Activated naive CD8-positive, alpha-beta T cell treated with anti-CD3 and anti-CD28 coated beads, Interleukin-2, amount 50 U/mL, for 24 hours (primary cell): Measurements from ENCODE around the gene LMO7.

ENCODE experiments used
- ATAC-seq: fragments of 150-1000 bp; cut with Tn5 transposase; one replicate; pipeline ENCODE4 v1.10.0; 2021
- DNase-seq: peaks from one replicate; pipeline ENCODE4 v3.0.0; 2021
- H3K27ac Mint-ChIP-seq: one replicate; pipeline ENCODE4 v1.8.0; 2021; ENCODE audit warnings: mild to moderate bottlenecking, mixed read lengths
- H3K27me3 Mint-ChIP-seq: one replicate; pipeline ENCODE4 v1.8.0; 2021; ENCODE audit warnings: mixed read lengths
- H3K36me3 Mint-ChIP-seq: one replicate; pipeline ENCODE4 v1.8.0; 2021; ENCODE audit warnings: low read depth, mixed read lengths
- H3K4me1 Mint-ChIP-seq: one replicate; pipeline ENCODE4 v1.8.0; 2021; ENCODE audit warnings: mixed read lengths
- H3K4me3 Mint-ChIP-seq: one replicate; pipeline ENCODE4 v1.8.0; 2021; ENCODE audit warnings: mild to moderate bottlenecking, moderate library complexity, mixed read lengths
- H3K9me3 Mint-ChIP-seq: one replicate; pipeline ENCODE4 v1.8.0; 2021; ENCODE audit warnings: mixed read lengths

Gene LMO7

GRCh38 chr13:75876142-75877050 is 240.3 kb downstream of the LMO7 start:
- no peak overlapping the region for H3K27ac Mint-ChIP-seq
- ATAC-seq, result peak; percentile 75
- H3K4me3 Mint-ChIP-seq, result no peak overlapping the region

DNA sequence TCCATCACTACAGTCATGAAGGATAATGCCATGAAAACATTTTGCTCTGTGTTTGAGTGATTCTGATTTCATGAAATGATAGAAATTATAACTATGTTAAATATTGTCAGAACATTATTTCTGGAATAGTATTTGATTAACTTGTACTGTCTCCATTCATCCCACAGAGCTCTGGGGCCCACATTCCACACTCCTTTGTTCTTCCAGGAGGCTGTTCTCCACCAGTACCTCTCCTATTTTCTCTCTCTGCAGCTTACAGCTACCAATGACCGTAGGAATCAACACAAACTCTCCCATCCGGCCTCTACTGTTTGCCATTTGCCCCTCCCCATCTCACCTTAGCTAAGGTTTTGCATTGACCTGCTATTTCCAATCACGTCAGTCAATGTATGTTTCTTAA is 240.9 kb downstream of the LMO7 start:
- ATAC-seq, result no peak
- Mint-ChIP-seq H3K9me3 (no peaks in the 10 kb centered on the region), H3K4me1 (peaks cover 2% of the 10 kb centered on the region)

More at GRCh38 chr13:75876142-75877050, 240.3 kb downstream of the LMO7 start:
- Mint-ChIP-seq H3K27me3 (peaks cover 4% of the 10 kb centered on the region), H3K36me3 (no peaks in the 10 kb centered on the region), H3K4me1 (peaks cover 2% of the 10 kb centered on the region), H3K9me3 (no peaks in the 10 kb centered on the region)
- peak; percentile 42 for DNase-seq

GRCh38 chr13:75879656-75880055 is 243.5 kb downstream of the LMO7 start:
- H3K4me3 Mint-ChIP-seq, result no peak overlapping the region
- H3K36me3 Mint-ChIP-seq, result no peaks in the 10 kb centered on the region
- DNase-seq, result no peak
- H3K27me3 Mint-ChIP-seq, result peaks cover 4% of the 10 kb centered on the region
- no peaks in the 10 kb centered on the region for H3K9me3 Mint-ChIP-seq
- no peak for ATAC-seq
- no peak overlapping the region for H3K27ac Mint-ChIP-seq
- H3K4me1 Mint-ChIP-seq, result peaks cover 2% of the 10 kb centered on the region

More for the DNA sequence above, 240.9 kb downstream of the LMO7 start:
- no peak for DNase-seq
- Mint-ChIP-seq H3K27ac (no peak overlapping the region), H3K4me3 (no peak overlapping the region), H3K36me3 (no peaks in the 10 kb centered on the region), H3K27me3 (peaks cover 4% of the 10 kb centered on the region)

DNA sequence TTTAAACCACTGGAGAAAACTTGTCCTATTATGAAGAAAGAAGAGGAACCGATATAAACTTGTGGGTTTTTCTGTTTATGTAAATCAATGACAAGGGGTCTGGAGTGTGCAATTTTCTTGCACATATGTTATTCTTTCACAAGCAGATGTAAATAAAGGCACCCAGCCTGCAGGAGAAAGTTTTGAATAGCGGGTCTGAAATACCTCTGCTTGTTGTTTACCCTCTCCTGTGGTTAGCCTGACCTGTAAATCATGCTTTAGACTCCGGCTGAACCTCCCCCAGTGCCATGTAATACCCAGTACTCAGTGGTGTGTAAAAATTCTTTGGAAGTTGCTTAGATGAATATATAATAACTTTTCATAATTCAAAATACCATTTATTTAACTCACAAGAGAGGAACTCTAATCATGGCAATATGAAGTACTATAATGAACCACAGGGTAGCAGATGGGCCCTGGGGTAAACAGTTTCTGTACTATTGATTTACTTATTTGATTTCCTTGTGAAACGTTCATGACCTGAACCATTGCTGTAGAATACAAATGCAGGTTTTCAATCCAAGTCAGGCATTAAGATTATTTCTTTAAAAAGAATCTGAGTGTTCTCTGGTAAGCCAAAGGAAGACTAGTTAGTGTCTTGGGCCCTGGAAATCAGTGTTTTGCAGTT is 245.1 kb downstream of the LMO7 start:
- Mint-ChIP-seq H3K4me3 (no peak overlapping the region), H3K27ac (no peak overlapping the region), H3K9me3 (no peaks in the 10 kb centered on the region), H3K4me1 (peaks cover 1% of the 10 kb centered on the region), H3K36me3 (no peaks in the 10 kb centered on the region), H3K27me3 (no peaks in the 10 kb centered on the region)
- ATAC-seq (no peak), DNase-seq (no peak)

DNA sequence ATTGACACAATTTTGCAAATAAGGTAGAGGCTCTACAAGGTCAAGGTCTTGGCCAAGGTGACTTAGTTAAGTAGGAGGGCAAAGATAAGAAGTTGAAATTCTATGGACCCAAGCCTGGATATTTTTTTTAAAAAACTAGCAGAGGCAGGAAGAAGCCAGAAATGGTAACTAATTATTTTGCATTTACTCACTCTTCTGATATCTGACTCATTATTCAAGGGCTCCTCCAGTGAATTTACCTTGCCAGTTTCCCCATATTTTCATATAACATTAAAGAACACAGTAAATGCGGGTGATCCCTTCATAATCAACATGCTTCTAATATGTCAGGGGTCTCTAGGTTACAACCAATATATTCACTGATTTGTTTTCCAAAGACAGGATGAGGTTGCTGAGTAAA is 246.1 kb downstream of the LMO7 start:
- H3K4me3 Mint-ChIP-seq, result no peak overlapping the region
- no peaks in the 10 kb centered on the region for H3K36me3 Mint-ChIP-seq
- DNase-seq (no peak), ATAC-seq (no peak)
- H3K4me1 Mint-ChIP-seq, result no peaks in the 10 kb centered on the region
- no peaks in the 10 kb centered on the region for H3K27me3 Mint-ChIP-seq
- H3K27ac Mint-ChIP-seq, result no peak overlapping the region
- no peaks in the 10 kb centered on the region for H3K9me3 Mint-ChIP-seq

GRCh38 chr13:75889427-75889826 is 253.3 kb downstream of the LMO7 start:
- H3K27ac Mint-ChIP-seq, result no peak overlapping the region
- no peak overlapping the region for H3K4me3 Mint-ChIP-seq
- no peaks in the 10 kb centered on the region for H3K9me3 Mint-ChIP-seq
- ATAC-seq (no peak), DNase-seq (no peak)
- H3K27me3 Mint-ChIP-seq, result peaks cover 4% of the 10 kb centered on the region
- H3K4me1 Mint-ChIP-seq, result no peaks in the 10 kb centered on the region
- no peaks in the 10 kb centered on the region for H3K36me3 Mint-ChIP-seq

DNA sequence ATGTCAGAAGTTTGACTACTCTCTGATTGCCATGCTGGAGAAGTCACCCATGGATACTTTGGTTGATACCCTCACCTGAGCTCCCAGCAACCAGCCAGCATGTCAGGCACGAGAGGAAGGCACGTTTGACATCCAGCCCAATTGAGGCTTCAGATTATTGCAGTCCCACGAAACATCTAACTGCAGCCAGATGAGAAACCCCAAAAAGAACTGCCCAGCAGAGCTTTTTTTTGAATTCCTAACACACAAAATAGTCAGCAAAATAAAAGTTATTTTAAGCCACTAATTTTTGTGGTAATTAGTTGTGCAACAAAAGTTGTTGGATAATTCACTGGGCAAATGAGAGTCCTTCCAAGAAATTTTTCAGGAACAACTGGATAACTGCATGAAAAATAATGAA is 259.0 kb downstream of the LMO7 start:
- H3K27me3 Mint-ChIP-seq, result peaks cover 3% of the 10 kb centered on the region
- DNase-seq, result no peak
- no peaks in the 10 kb centered on the region for H3K9me3 Mint-ChIP-seq
- no peak for ATAC-seq
- H3K27ac Mint-ChIP-seq, result no peak overlapping the region
- H3K4me3 Mint-ChIP-seq, result no peak overlapping the region
- no peaks in the 10 kb centered on the region for H3K4me1 Mint-ChIP-seq
- H3K36me3 Mint-ChIP-seq, result no peaks in the 10 kb centered on the region

- no peak for DNase-seq
- no peak overlapping the region for H3K27ac Mint-ChIP-seq
- no peak for ATAC-seq
These were observed 260.1 kb downstream of the LMO7 start for GRCh38 chr13:75896271-75896670.

DNA sequence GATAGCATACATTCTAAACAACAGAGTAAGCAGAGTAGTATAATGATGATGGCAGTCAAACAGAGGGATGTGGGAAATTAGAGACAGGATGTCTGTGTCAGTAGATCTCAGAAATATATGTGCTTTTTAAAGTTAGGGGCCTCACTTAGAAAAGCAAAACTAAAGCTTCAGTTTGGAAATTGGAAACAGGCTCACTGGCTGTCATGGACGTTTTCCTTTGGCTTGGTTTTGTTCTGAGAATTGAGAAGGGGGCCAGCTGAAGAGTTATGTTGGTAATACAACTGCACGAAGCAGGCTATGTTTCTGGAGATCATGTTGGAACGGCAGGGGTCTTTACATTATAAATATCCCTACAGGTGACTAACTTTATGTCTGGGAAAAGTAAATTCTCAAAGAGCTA is 261.3 kb downstream of the LMO7 start:
- Mint-ChIP-seq H3K27me3 (peaks cover 7% of the 10 kb centered on the region), H3K36me3 (no peaks in the 10 kb centered on the region), H3K27ac (no peak overlapping the region), H3K4me3 (no peak overlapping the region), H3K9me3 (no peaks in the 10 kb centered on the region), H3K4me1 (no peaks in the 10 kb centered on the region)
- ATAC-seq (no peak), DNase-seq (no peak)

More at GRCh38 chr13:75896271-75896670, 260.1 kb downstream of the LMO7 start:
- Mint-ChIP-seq H3K9me3 (no peaks in the 10 kb centered on the region), H3K4me1 (no peaks in the 10 kb centered on the region), H3K4me3 (no peak overlapping the region), H3K36me3 (no peaks in the 10 kb centered on the region), H3K27me3 (peaks cover 7% of the 10 kb centered on the region)

DNA sequence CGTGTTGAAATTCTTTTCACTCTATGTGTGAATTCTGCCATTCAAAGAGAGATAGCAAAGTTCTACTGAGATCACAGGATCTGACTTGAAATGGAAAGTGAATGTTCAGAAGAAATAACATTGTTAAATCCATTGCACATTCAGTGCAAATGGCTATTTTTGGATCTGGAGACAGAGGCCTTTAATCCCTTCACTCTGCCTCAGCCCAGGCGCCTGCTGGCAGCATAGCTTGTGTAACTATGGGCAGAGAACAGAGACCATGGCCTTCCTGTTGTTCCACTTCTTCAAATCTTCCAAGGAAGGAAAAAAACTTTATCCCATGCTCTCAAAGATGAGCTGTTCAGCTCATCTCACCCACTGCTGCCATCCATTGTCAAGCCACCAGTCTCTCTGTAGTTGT is 265.4 kb downstream of the LMO7 start:
- Mint-ChIP-seq H3K4me1 (no peaks in the 10 kb centered on the region), H3K4me3 (no peak overlapping the region), H3K9me3 (no peaks in the 10 kb centered on the region), H3K27me3 (peaks cover 7% of the 10 kb centered on the region), H3K27ac (no peak overlapping the region), H3K36me3 (no peaks in the 10 kb centered on the region)
- DNase-seq (no peak), ATAC-seq (no peak)

DNA sequence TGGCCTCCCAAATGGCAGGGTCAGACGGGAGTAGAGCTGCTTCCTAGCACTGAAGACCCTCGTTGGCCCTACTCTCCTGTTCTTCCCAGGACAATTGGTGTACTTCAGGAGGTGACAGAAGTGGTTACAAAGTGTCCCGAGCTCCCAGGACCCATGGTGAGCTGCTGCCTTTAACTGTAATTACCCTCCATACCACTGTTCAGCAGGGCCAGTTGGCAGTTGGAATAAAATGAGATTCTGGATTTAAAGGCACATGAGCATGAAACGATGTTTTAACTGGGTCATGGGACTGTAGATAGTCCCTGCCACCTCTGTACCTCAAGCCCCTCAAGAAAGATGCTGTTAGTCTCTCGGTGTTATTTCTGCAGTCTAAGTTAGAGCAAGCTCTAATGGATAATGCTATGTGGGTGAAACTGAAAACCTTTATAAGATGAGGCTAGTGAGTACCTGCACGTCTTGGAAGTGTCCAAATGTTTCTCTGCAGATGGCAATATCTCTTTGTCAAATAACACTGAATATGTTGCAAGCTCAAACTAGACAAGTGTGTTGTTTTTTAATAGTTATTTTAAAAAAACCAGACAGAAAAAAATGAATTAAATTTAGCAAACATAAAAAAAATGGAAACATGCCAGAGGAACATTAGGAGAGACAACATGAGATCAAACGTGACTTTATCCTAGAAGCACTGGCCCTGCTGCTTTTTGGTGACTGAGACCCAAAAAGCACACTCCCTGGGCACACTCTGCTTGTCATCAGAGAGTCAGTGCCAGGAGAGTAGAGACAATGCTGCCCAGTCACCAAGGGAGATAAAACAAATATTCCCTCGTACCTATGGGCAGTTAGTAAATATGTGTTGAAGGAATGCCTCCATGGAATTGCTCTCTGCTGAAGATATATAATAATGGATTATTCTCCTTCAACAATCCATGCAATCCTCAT is 266.3 kb downstream of the LMO7 start:
- DNase-seq, result no peak
- no peak overlapping the region for H3K4me3 Mint-ChIP-seq
- no peak overlapping the region for H3K27ac Mint-ChIP-seq
- H3K4me1 Mint-ChIP-seq, result no peaks in the 10 kb centered on the region
- H3K27me3 Mint-ChIP-seq, result peaks cover 4% of the 10 kb centered on the region
- no peaks in the 10 kb centered on the region for H3K9me3 Mint-ChIP-seq
- no peaks in the 10 kb centered on the region for H3K36me3 Mint-ChIP-seq
- ATAC-seq, result no peak

- H3K27ac Mint-ChIP-seq, result no peak overlapping the region
- peaks cover 4% of the 10 kb centered on the region for H3K27me3 Mint-ChIP-seq
These were observed 267.9 kb downstream of the LMO7 start for GRCh38 chr13:75904012-75904411.

DNA sequence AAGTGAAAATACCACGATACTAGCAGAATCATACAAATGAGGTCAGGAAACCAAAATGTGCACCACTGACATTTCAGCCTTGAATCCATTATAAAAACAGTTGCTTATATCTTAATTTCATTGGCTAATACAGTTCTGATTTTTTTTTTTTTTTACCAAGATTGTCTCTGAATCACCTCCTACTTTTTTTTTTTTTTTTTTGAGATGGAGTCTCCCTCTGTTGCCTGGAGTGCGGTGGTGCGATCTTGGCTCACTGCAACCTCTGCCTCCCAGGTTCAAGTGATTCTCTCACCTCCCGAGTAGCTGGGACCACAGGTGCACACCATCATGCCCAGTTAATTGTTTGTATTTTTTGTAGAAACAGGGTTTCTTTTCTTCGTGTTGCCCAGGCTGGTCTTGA is 270.2 kb downstream of the LMO7 start:
- Mint-ChIP-seq H3K27me3 (no peaks in the 10 kb centered on the region), H3K4me3 (no peak overlapping the region), H3K27ac (no peak overlapping the region), H3K4me1 (no peaks in the 10 kb centered on the region), H3K36me3 (no peaks in the 10 kb centered on the region), H3K9me3 (no peaks in the 10 kb centered on the region)
- ATAC-seq (no peak), DNase-seq (no peak)

More at GRCh38 chr13:75904012-75904411, 267.9 kb downstream of the LMO7 start:
- Mint-ChIP-seq H3K4me1 (no peaks in the 10 kb centered on the region), H3K4me3 (no peak overlapping the region), H3K36me3 (no peaks in the 10 kb centered on the region), H3K9me3 (no peaks in the 10 kb centered on the region)
- ATAC-seq (no peak), DNase-seq (no peak)

DNA sequence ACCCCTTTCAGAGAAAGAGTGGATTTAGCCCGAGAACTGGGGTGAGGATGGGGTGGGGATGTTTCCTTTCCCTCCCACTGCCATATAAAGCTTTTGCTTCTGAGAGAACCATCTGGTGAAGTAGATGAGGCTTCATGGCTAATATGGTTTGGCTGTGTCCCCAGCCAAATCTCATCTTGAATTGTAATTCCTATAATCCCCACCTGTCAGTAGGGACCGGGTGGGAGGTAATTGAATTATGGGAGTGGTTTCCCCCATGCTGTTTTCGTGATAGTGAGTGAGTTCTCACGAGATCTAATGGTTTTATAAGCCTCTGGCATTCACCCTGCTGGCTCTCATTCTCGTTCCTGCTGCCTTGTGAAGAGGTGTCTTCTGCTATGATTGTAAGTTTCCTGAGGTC is 270.9 kb downstream of the LMO7 start:
- no peak overlapping the region for H3K27ac Mint-ChIP-seq
- H3K9me3 Mint-ChIP-seq, result no peaks in the 10 kb centered on the region
- no peaks in the 10 kb centered on the region for H3K36me3 Mint-ChIP-seq
- DNase-seq, result no peak
- H3K4me1 Mint-ChIP-seq, result no peaks in the 10 kb centered on the region
- H3K4me3 Mint-ChIP-seq, result no peak overlapping the region
- H3K27me3 Mint-ChIP-seq, result no peaks in the 10 kb centered on the region
- ATAC-seq, result no peak
